SK-N-SH treated with all-trans-retinoic acid at 6 μM for 48 hours (cell line): ENCODE data around the gene TST.

Experiments
- ATAC-seq: fragments of 200-7000 bp; cut with Tn5 transposase; 3 replicates; pipeline ENCODE4 v1.9.1; 2020; ENCODE audit warnings: mild to moderate bottlenecking, moderate library complexity
- BACH2 ChIP-seq: fragments of 250-450 bp; sonication (Bioruptor Pico); IDR thresholded peaks from 2 replicates; pipeline ENCODE4 v1.9.0; 2021; ENCODE audit warnings: mild to moderate bottlenecking, borderline replicate concordance
- CREB5 ChIP-seq: fragments of 250-450 bp; sonication (Bioruptor Pico); IDR thresholded peaks from 2 replicates; pipeline ENCODE4 v1.5.1; 2020; ENCODE audit warnings: low read depth, mild to moderate bottlenecking, moderate library complexity
- CSDC2 ChIP-seq: fragments of 250-450 bp; sonication (Bioruptor Pico); IDR thresholded peaks from 2 replicates; pipeline ENCODE4 v1.5.0; 2020; ENCODE audit warnings: mild to moderate bottlenecking, moderate library complexity
- ESRRG ChIP-seq: fragments of 250-450 bp; sonication (Bioruptor Pico); IDR thresholded peaks from 2 replicates; pipeline ENCODE4 v1.6.1; 2021; ENCODE audit warnings: mild to moderate bottlenecking
- GLIS3 ChIP-seq: fragments of 250-450 bp; sonication (Bioruptor Pico); IDR thresholded peaks from 2 replicates; pipeline ENCODE4 v1.5.0; 2020; ENCODE audit warnings: mild to moderate bottlenecking, moderate library complexity
- PATZ1 ChIP-seq: fragments of 250-450 bp; sonication (Bioruptor Pico); IDR thresholded peaks from 2 replicates; pipeline ENCODE4 v1.8.0; 2020; ENCODE audit warnings: mild to moderate bottlenecking, moderate library complexity, borderline replicate concordance
- TCF4 ChIP-seq: fragments of 250-450 bp; sonication (Bioruptor Pico); IDR thresholded peaks from 2 replicates; pipeline ENCODE4 v1.8.0; 2021; ENCODE audit warnings: mild to moderate bottlenecking, moderate library complexity, borderline replicate concordance
- TOX ChIP-seq: fragments of 250-450 bp; sonication (Bioruptor Pico); IDR thresholded peaks from 2 replicates; pipeline ENCODE4 v1.8.0; 2021; ENCODE audit warnings: mild to moderate bottlenecking, moderate library complexity, borderline replicate concordance
- TSHZ2 ChIP-seq: fragments of 250-450 bp; sonication (Bioruptor Pico); IDR thresholded peaks from 2 replicates; pipeline ENCODE4 v1.5.0; 2020; ENCODE audit warnings: mild to moderate bottlenecking, moderate library complexity
- ZFP3 ChIP-seq: fragments of 250-450 bp; sonication (Bioruptor Pico); IDR thresholded peaks from 2 replicates; pipeline ENCODE4 v1.5.0; 2020; ENCODE audit warnings: mild to moderate bottlenecking, moderate library complexity
- ZFP30 ChIP-seq: fragments of 450-650 bp; formaldehyde crosslinking; IDR thresholded peaks from 2 replicates; pipeline ENCODE4 v1.5.0; 2022; ENCODE audit warnings: mild to moderate bottlenecking, moderate library complexity
- ZNF70 ChIP-seq: fragments of 450-650 bp; formaldehyde crosslinking; IDR thresholded peaks from 2 replicates; pipeline ENCODE4 v1.5.0; 2020; ENCODE audit warnings: mild to moderate bottlenecking, moderate library complexity
- TF ChIP-seq, protein P1 (sequence below): fragments of 250-450 bp; sonication (Bioruptor Pico); IDR thresholded peaks from 2 replicates; pipeline ENCODE4 v1.8.0; 2021; ENCODE audit warnings: low read depth, mild to moderate bottlenecking, moderate library complexity, borderline replicate concordance

Gene TST

GRCh38 chr22:37046589-37046988 is 27.3 kb upstream of the TST start:
- no peak for ATAC-seq
- TF ChIP-seq TCF4 (no peak), ESRRG (no peak), GLIS3 (CRISPR knock-in tag) (no peak), PATZ1 (CRISPR knock-in tag) (no peak)
- TF ChIP-seq, protein P1, sequence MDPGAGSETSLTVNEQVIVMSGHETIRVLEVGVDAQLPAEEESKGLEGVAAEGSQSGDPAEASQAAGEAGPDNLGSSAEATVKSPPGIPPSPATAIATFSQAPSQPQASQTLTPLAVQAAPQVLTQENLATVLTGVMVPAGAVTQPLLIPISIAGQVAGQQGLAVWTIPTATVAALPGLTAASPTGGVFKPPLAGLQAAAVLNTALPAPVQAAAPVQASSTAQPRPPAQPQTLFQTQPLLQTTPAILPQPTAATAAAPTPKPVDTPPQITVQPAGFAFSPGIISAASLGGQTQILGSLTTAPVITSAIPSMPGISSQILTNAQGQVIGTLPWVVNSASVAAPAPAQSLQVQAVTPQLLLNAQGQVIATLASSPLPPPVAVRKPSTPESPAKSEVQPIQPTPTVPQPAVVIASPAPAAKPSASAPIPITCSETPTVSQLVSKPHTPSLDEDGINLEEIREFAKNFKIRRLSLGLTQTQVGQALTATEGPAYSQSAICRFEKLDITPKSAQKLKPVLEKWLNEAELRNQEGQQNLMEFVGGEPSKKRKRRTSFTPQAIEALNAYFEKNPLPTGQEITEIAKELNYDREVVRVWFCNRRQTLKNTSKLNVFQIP, result no peak

DNA sequence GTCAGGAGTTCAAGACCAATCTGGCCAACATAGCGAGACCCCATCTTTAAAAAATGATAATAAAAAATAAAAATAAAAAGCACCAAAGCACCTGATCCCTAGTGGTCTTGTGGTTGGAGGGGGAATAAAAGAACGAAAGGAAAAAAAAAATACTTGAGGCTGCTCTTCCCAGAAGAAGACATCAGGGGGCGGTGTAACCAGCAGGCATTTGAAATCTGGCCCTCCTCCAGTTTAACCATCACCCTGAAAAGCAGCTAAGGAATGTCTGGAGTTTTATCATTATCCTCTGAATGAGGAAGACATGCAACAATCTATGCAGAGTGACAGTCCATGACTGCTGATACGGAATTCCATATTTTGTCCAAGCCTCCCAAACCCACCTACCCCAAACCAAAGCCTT is 26.7 kb upstream of the TST start:
- peak; percentile 29 for ATAC-seq

GRCh38 chr22:37044634-37045625 is 25.7 kb upstream of the TST start:
- no peak for TF ChIP-seq CREB5 (CRISPR knock-in tag)
- no peak for TF ChIP-seq ESRRG
- no peak for TF ChIP-seq TSHZ2 (CRISPR knock-in tag)
- TF ChIP-seq ZFP30 (CRISPR knock-in tag), result no peak
- TF ChIP-seq CSDC2, result no peak
- TF ChIP-seq, protein P1, result no peak
- TF ChIP-seq ZFP3, result no peak
- TF ChIP-seq GLIS3 (CRISPR knock-in tag), result no peak
- TF ChIP-seq ZNF70 (CRISPR knock-in tag), result no peak
- no peak for TF ChIP-seq TOX
- no peak for TF ChIP-seq PATZ1 (CRISPR knock-in tag)
- TF ChIP-seq BACH2, result no peak
- no peak for ATAC-seq

More for the DNA sequence above, 26.7 kb upstream of the TST start:
- TF ChIP-seq CREB5 (CRISPR knock-in tag), result no peak
